Mucosa of rectum (tissue), 2 donors: ENCODE data around the gene RREB1.

Experiments
- H3K27ac ChIP-seq, 2 donors: one replicate each; pipeline ENCODE4 v1.7.0; 2013; ENCODE audit warnings: inconsistent platforms in 2 of 2, low read depth in 2 of 2, low read length in 2 of 2
- H3K27me3 ChIP-seq, 2 donors: one replicate each; pipeline ENCODE4 v1.7.0; 2013; ENCODE audit warnings: low read length in 2 of 2; ENCODE audit not compliant: control insufficient read depth in 2 of 2, insufficient read depth in 2 of 2
- H3K36me3 ChIP-seq, 2 donors: one replicate each; pipeline ENCODE4 v1.7.0; 2013; ENCODE audit warnings: low read length in 2 of 2; ENCODE audit not compliant: control insufficient read depth in 2 of 2, insufficient read depth in 2 of 2
- H3K4me1 ChIP-seq, 2 donors: one replicate each; pipeline ENCODE4 v1.7.0; 2013; ENCODE audit warnings: low read length in 2 of 2, mild to moderate bottlenecking in 1 of 2; ENCODE audit not compliant: control insufficient read depth in 2 of 2, insufficient read depth in 2 of 2
- H3K4me3 ChIP-seq, 2 donors: one replicate each; pipeline ENCODE4 v1.7.0; 2013; ENCODE audit warnings: low read length in 2 of 2
- H3K9ac ChIP-seq, 2 donors: one replicate each; pipeline ENCODE4 v1.7.0; 2013; ENCODE audit warnings: low read length in 2 of 2, low read depth in 1 of 2, mild to moderate bottlenecking in 1 of 2
- H3K9me3 ChIP-seq, 2 donors: one replicate each; pipeline ENCODE4 v1.7.0; 2013; ENCODE audit warnings: low read length in 2 of 2; ENCODE audit not compliant: control insufficient read depth in 2 of 2
- donor health status: healthy.
- donor health status: Normal muscosa, but diverticular disease.

Gene RREB1

GRCh38 chr6:7074870-7075269 lies 32.9 kb upstream of the RREB1 start:
- peaks cover 0 to 5% of the 10 kb centered on the region in 2 donors for H3K4me1 ChIP-seq
- H3K4me3 ChIP-seq: no peak overlapping the region
- no peaks in the 10 kb centered on the region for H3K27me3 ChIP-seq
- H3K36me3 ChIP-seq: no peaks in the 10 kb centered on the region
- H3K9ac ChIP-seq: no peak overlapping the region
- no peak overlapping the region for H3K27ac ChIP-seq
- no peaks in the 10 kb centered on the region for H3K9me3 ChIP-seq

DNA sequence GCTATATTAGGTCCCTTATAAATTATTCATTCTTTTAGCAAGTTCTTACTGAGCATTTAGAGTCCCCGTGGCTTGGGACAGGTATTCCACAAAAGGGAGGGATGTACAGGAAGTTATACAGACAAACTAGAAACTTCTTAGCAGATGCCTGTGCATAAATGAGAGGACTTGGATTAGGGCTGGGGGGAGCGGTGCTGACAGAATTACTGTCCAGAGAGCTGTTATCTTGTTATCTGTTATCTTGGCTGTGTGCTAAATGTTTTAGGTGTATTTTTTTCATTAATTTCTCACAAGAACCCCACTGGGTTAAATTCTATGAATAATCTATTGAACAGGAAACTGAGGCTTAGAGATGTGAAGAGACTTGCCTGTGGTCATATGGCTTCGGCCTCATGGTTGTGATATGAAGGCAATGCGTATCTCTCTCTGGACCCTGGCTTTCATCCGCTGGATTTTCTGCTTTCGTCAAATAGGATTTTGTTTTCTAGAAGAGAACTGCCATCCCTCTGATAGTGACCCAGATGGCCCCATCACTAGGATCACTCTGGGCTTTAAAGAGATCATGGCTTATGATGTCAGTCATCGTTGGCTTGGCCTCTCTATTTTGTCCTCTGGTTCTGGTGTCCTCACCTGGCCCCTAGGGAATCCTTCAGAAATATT lies 32.3 kb upstream of the RREB1 start:
- no peak overlapping the region for H3K27ac ChIP-seq
- H3K27me3 ChIP-seq: no peaks in the 10 kb centered on the region
- H3K4me1 ChIP-seq: peaks cover 0 to 5% of the 10 kb centered on the region in 2 donors
- no peaks in the 10 kb centered on the region for H3K9me3 ChIP-seq
- H3K36me3 ChIP-seq: no peaks in the 10 kb centered on the region
- H3K9ac ChIP-seq: no peak overlapping the region
- no peak overlapping the region for H3K4me3 ChIP-seq

DNA sequence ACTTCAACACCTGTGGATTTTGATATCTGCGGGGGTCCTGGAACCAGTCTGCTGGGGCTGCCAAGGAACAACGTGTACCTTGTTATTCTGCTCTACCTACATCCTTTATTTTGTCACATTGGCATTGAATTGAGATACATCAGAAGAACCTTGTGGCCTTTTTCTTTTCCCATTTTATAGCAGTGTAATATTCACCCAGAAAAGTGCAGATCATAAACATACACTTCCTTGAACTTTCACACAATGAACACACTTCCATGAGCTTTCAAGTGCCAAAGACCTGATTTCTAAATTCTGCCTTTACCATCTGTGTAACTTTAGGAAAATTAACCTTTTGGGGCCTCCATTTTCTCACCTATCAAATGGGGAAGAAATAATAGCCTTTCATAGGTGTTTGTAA lies 29.9 kb upstream of the RREB1 start:
- H3K27ac ChIP-seq: peak overlapping the region in 1 of 2 donors; percentile 43
- no peak overlapping the region for H3K9ac ChIP-seq
- H3K4me3 ChIP-seq: no peak overlapping the region
- H3K36me3 ChIP-seq: no peaks in the 10 kb centered on the region
- H3K9me3 ChIP-seq: no peaks in the 10 kb centered on the region
- H3K4me1 ChIP-seq: peaks cover 0 to 5% of the 10 kb centered on the region in 2 donors
- no peaks in the 10 kb centered on the region for H3K27me3 ChIP-seq

GRCh38 chr6:7078856-7079255 lies 28.9 kb upstream of the RREB1 start:
- H3K4me1 ChIP-seq: peaks cover 0 to 5% of the 10 kb centered on the region in 2 donors

DNA sequence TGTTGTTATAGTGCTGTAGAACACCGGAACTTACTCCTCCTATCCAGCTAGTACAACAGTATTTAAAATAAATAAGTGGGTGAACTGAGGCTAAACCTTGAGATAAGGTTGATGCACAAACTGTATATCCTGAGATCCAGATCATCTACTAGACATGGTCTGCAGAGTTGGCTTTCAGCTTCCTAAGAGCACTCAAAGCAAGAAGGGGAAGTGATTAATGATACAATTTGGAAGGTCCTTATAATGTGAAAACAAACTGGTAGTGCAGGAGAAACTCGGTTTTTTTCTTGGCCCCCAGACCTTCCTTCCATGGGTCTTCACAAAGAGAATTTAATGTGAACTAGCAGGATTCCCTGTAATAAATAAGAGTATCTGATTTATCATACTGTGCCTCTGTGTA lies 27.4 kb upstream of the RREB1 start:
- H3K9me3 ChIP-seq: no peaks in the 10 kb centered on the region
- H3K27me3 ChIP-seq: no peaks in the 10 kb centered on the region
- no peaks in the 10 kb centered on the region for H3K36me3 ChIP-seq
- H3K27ac ChIP-seq: no peak overlapping the region
- H3K9ac ChIP-seq: no peak overlapping the region
- no peak overlapping the region for H3K4me3 ChIP-seq
- peaks cover 0 to 2% of the 10 kb centered on the region in 2 donors for H3K4me1 ChIP-seq

More at GRCh38 chr6:7078856-7079255, 28.9 kb upstream of the RREB1 start:
- Histone ChIP-seq H3K36me3 (no peaks in the 10 kb centered on the region), H3K27me3 (no peaks in the 10 kb centered on the region), H3K9me3 (no peaks in the 10 kb centered on the region), H3K9ac (no peak overlapping the region), H3K27ac (peak overlapping the region in 1 of 2 donors; percentile 11), H3K4me3 (no peak overlapping the region)

- Histone ChIP-seq H3K9me3 (no peaks in the 10 kb centered on the region), H3K27ac (peak overlapping the region; percentile 34 to 88), H3K27me3 (no peaks in the 10 kb centered on the region), H3K4me1 (peaks cover 17 to 20% of the 10 kb centered on the region in 2 donors), H3K4me3 (no peak overlapping the region), H3K9ac (no peak overlapping the region), H3K36me3 (no peaks in the 10 kb centered on the region)
Observed at GRCh38 chr6:7085911-7086310, 21.9 kb upstream of the RREB1 start.

- Histone ChIP-seq H3K9ac (peak overlapping the region in 1 of 2 donors; percentile 35), H3K27ac (peak overlapping the region; percentile 88 to 89), H3K36me3 (no peaks in the 10 kb centered on the region), H3K4me3 (peak overlapping the region; percentile 41 to 62), H3K27me3 (no peaks in the 10 kb centered on the region), H3K9me3 (no peaks in the 10 kb centered on the region), H3K4me1 (peaks cover 17 to 20% of the 10 kb centered on the region in 2 donors)
Observed at GRCh38 chr6:7086488-7086887, 21.3 kb upstream of the RREB1 start.

- Histone ChIP-seq H3K4me1 (peaks cover 17 to 20% of the 10 kb centered on the region in 2 donors), H3K4me3 (peak overlapping the region; percentile 41 to 62), H3K36me3 (no peaks in the 10 kb centered on the region), H3K9ac (peak overlapping the region; percentile 35 to 41), H3K27me3 (no peaks in the 10 kb centered on the region), H3K27ac (peak overlapping the region; percentile 88 to 89), H3K9me3 (no peaks in the 10 kb centered on the region)
Observed at GRCh38 chr6:7087066-7087465, 20.7 kb upstream of the RREB1 start.

- H3K9ac ChIP-seq: peak overlapping the region; percentile 35 to 41
- peaks cover 17 to 20% of the 10 kb centered on the region in 2 donors for H3K4me1 ChIP-seq
- H3K27ac ChIP-seq: peak overlapping the region; percentile 88 to 89
- peak overlapping the region; percentile 41 to 62 for H3K4me3 ChIP-seq
- H3K36me3 ChIP-seq: no peaks in the 10 kb centered on the region
- no peaks in the 10 kb centered on the region for H3K9me3 ChIP-seq
- H3K27me3 ChIP-seq: no peaks in the 10 kb centered on the region
Observed at GRCh38 chr6:7087491-7087979, 20.2 kb upstream of the RREB1 start.

DNA sequence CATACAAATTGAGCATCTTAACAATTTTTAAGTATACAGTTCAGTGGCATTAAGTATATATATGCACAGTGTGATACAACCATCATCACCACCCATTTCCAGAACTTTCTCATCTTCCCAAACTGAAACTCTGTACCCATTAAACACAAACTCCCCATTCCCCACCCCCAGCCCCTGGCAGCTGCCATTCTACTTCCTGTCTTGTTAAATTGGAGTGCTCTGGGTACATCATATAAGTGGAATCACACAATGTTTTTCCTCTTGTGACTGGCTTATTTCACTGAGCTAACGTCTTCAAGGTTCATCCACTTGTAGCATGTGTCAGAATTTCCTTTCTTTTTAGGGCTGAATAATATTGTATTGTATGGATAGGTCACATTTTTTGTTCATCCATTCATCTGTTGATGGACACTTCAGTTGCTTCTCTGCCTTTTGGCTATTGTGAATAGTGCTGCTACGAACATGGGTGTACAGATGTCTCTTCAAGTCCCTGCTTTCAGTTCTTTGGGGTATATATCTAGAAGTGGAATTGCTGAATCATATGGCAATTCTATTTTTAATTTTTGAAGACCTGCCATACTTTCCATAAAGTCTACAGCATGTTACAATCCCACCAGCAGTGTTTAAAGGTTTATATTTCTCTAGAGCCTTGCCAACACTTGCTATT lies 19.6 kb upstream of the RREB1 start:
- Histone ChIP-seq H3K9ac (no peak overlapping the region), H3K4me3 (peak overlapping the region in 1 of 2 donors; percentile 21), H3K27ac (peak overlapping the region; percentile 88 to 89), H3K27me3 (no peaks in the 10 kb centered on the region), H3K9me3 (no peaks in the 10 kb centered on the region), H3K4me1 (peaks cover 17 to 20% of the 10 kb centered on the region in 2 donors), H3K36me3 (no peaks in the 10 kb centered on the region)
